Loucy (cell line): ENCODE measurements around the gene FAM209B.

Experiments used
- EZH2phosphoT487 ChIP-seq: fragments of 200-600 bp; IDR thresholded peaks from 2 replicates; pipeline ENCODE4 v1.6.1; 2018; ENCODE audit warnings: antibody characterized with exemption, mild to moderate bottlenecking, moderate library complexity, borderline replicate concordance
- TF ChIP-seq, protein P1 (sequence below): fragments of 200-600 bp; sonication (generic); conservative IDR thresholded peaks from 2 replicates; pipeline ENCODE4 v1.5.1; 2014; ENCODE audit warnings: mild to moderate bottlenecking, antibody characterized with exemption, low read length

DNA sequence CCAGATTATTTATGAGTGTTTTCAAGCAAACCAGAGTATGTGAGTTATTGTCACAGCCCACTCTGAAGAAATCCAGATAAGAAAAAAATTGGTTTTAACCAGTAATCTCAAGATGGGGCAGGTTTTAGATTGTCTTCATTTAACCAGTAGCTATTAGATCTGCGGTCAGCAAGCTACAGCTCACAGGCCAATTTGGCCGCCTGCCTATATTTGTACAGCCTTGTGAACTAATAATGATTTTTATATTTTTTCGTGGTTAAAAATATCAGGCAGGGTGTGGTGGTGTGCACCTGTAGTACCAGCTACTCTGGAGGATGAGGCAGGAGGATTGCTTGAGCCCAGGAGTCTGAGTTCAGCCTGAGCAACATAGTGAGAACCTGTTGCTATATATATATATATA, 5.0 kb downstream of the FAM209B start:
- TF ChIP-seq, protein P1, sequence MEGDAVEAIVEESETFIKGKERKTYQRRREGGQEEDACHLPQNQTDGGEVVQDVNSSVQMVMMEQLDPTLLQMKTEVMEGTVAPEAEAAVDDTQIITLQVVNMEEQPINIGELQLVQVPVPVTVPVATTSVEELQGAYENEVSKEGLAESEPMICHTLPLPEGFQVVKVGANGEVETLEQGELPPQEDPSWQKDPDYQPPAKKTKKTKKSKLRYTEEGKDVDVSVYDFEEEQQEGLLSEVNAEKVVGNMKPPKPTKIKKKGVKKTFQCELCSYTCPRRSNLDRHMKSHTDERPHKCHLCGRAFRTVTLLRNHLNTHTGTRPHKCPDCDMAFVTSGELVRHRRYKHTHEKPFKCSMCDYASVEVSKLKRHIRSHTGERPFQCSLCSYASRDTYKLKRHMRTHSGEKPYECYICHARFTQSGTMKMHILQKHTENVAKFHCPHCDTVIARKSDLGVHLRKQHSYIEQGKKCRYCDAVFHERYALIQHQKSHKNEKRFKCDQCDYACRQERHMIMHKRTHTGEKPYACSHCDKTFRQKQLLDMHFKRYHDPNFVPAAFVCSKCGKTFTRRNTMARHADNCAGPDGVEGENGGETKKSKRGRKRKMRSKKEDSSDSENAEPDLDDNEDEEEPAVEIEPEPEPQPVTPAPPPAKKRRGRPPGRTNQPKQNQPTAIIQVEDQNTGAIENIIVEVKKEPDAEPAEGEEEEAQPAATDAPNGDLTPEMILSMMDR: no peak
- no peak for TF ChIP-seq EZH2phosphoT487
